ENCODE data around the gene CEP350.

DNA sequence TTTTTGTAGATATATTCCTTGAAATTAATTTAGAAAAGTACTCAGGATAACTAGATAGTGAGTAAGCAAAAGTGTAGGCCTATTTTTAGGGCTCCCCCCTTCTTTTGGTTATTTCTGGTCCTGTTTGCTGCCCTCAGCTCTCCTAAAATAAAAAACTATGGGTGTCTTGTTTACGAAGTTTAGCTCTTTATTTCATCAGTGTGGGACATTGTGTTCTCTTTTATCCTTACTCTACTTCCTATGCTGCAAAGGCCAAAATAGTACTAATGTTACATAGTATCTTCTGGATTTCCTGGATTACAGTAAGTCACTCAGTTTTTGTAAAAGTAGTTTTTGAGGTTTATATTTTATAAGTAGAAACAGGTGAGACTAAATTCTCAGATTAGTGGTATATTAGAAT, 15.4 kb downstream of the CEP350 start:
- TF ChIP-seq, protein P1, sequence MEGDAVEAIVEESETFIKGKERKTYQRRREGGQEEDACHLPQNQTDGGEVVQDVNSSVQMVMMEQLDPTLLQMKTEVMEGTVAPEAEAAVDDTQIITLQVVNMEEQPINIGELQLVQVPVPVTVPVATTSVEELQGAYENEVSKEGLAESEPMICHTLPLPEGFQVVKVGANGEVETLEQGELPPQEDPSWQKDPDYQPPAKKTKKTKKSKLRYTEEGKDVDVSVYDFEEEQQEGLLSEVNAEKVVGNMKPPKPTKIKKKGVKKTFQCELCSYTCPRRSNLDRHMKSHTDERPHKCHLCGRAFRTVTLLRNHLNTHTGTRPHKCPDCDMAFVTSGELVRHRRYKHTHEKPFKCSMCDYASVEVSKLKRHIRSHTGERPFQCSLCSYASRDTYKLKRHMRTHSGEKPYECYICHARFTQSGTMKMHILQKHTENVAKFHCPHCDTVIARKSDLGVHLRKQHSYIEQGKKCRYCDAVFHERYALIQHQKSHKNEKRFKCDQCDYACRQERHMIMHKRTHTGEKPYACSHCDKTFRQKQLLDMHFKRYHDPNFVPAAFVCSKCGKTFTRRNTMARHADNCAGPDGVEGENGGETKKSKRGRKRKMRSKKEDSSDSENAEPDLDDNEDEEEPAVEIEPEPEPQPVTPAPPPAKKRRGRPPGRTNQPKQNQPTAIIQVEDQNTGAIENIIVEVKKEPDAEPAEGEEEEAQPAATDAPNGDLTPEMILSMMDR (IDR thresholded peaks at IDR 0.05; ENCODE audit: low read length): no peak
- TF ChIP-seq EZH2 (IDR thresholded peaks at IDR 0.05; ENCODE audit: borderline replicate concordance, low read length): no peak
